ENCODE results near the gene PRND. TPM values are rescaled to one million over a fixed set of nuclear protein-coding genes. Genes with fewer than 3 reads are reported as not detected.
"Not testable (repeated sequence)": the region's sequence is repeated elsewhere in the genome, so short reads cannot be mapped to it uniquely, and the experiment has no call there.

PRND gene
- total and polyA plus RNA-seq, 11 donors = 0.06 to 0.45 (median 0.25) TPM; not detected in 7

DNA sequence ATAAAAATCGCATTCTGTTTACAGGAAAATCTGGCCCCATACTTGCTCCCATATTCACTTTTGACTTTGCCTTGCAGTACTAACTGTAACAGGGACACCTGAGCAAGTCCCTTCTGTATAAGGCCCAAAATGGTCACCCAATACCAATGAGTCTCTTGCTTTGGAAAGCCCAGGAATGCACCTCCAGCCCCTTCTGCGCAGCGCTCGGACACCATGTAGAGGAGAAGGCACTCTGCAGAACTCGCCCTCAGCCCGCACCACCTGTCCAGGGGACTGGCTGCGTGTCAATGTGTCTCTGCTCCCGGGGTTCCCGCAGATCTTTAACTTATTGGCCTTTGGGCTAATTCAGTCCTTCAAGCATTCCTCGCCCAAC lies 746 bp upstream of the PRND start:
- intact Hi-C loops (cut with DNase I) = loop anchor here (1.0 to 10.0 kb wide), 5 partner anchors 112 to 616 kb away; no protein-coding TSS in a partner anchor
- peaks cover 0 to 19% (median 5%) of the 10 kb centered on the region in 12 donors for H3K4me1 ChIP-seq
- peaks cover 0 to 5% (median 0%) of the 10 kb centered on the region in 12 donors for H3K9me3 ChIP-seq
- H3K36me3 ChIP-seq = no peaks in the 10 kb centered on the region
- 34 to 43% (median 41%) methylated on average over 10 of the region's 10 CpGs for WGBS, 4 donors
- peak overlapping the region in 2 of 12 donors; percentile 59 to 76 for H3K27ac ChIP-seq
- TF ChIP-seq, protein P1, sequence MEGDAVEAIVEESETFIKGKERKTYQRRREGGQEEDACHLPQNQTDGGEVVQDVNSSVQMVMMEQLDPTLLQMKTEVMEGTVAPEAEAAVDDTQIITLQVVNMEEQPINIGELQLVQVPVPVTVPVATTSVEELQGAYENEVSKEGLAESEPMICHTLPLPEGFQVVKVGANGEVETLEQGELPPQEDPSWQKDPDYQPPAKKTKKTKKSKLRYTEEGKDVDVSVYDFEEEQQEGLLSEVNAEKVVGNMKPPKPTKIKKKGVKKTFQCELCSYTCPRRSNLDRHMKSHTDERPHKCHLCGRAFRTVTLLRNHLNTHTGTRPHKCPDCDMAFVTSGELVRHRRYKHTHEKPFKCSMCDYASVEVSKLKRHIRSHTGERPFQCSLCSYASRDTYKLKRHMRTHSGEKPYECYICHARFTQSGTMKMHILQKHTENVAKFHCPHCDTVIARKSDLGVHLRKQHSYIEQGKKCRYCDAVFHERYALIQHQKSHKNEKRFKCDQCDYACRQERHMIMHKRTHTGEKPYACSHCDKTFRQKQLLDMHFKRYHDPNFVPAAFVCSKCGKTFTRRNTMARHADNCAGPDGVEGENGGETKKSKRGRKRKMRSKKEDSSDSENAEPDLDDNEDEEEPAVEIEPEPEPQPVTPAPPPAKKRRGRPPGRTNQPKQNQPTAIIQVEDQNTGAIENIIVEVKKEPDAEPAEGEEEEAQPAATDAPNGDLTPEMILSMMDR (IDR thresholded peaks at IDR 0.05) = peak in 1 of 12 donors; percentile 3
- TF ChIP-seq POLR2A (IDR thresholded peaks at IDR 0.05) = no peak
- ATAC-seq = peak in 3 of 4 donors; percentile 4 to 23 (median 23)
- H3K4me3 ChIP-seq = peak overlapping the region in 1 of 12 donors; percentile 15
- no peak for DNase-seq
- H3K27me3 ChIP-seq = no peaks in the 10 kb centered on the region

DNA sequence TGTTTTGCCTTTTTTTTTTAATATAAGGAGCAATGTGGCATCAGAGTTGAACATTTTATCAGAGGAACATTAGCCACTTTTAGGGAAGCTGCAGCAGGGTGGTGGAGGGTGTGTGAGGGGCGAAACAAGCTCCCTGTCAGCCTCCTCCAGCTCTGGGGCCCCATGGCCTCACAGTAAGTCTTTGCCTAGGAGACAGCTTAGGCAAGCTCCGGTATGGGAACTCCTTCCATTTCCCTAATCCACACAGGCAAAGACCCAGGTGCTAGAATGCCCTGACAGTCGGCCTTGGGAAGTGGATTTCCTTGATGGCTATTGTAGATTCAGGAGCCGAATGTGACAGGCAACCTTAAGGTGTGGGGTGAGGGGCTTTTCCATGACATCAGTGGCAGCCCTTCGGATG lies 862 bp downstream of the PRND start:
- ATAC-seq (no peak), DNase-seq (no peak)
- Histone ChIP-seq H3K27me3 (no peaks in the 10 kb centered on the region), H3K36me3 (no peaks in the 10 kb centered on the region), H3K27ac (no peak overlapping the region), H3K4me3 (no peak overlapping the region), H3K9me3 (peaks cover 0 to 5% (median 0%) of the 10 kb centered on the region in 12 donors), H3K4me1 (peaks cover 0 to 34% (median 11%) of the 10 kb centered on the region in 12 donors)
- TF ChIP-seq, protein P1 (IDR thresholded peaks at IDR 0.05) = no peak
- TF ChIP-seq POLR2A (IDR thresholded peaks at IDR 0.05) = no peak
- intact Hi-C loops (cut with DNase I) = loop anchor here in 2 of 10 donors (10.0 kb wide), 2 partner anchors 468 to 618 kb away; no protein-coding TSS in a partner anchor
- 78 to 97% (median 89%) methylated on average over 5 of the region's 5 CpGs for WGBS, 4 donors

DNA sequence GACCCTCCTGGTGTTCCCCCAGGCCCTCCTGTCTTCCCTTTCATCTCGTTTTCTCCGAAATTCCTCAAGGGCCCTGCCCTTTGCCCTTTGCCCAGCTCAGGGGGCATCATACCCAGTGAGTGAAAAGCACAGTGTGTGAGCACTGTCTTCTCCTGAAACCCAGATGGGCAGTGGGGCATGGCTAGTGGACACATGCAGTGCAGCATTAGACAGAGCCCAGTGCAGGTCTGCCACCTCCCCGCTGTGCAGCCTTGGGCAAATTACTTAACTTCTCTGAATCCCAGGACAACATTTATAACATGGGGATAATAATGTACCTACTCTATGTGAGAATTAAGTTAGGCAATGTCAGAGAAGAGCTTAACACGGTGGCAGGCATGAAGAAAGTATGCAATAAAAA lies 1.3 kb downstream of the PRND start:
- no peak overlapping the region for H3K27ac ChIP-seq
- no peaks in the 10 kb centered on the region for H3K27me3 ChIP-seq
- H3K4me3 ChIP-seq = no peak overlapping the region
- intact Hi-C loops (cut with DNase I) = loop anchor here in 2 of 10 donors (10.0 kb wide), 2 partner anchors 468 to 618 kb away; no protein-coding TSS in a partner anchor
- peaks cover 0 to 34% (median 11%) of the 10 kb centered on the region in 12 donors for H3K4me1 ChIP-seq
- H3K36me3 ChIP-seq = no peaks in the 10 kb centered on the region
- no peak for DNase-seq
- ATAC-seq = no peak
- H3K9me3 ChIP-seq = peaks cover 0 to 5% (median 0%) of the 10 kb centered on the region in 12 donors
- no peak for TF ChIP-seq POLR2A (IDR thresholded peaks at IDR 0.05)
- TF ChIP-seq, protein P1 (IDR thresholded peaks at IDR 0.05) = no peak
- 79 to 81% (median 80%) methylated on average over 4 of the region's 4 CpGs for WGBS, 4 donors

DNA sequence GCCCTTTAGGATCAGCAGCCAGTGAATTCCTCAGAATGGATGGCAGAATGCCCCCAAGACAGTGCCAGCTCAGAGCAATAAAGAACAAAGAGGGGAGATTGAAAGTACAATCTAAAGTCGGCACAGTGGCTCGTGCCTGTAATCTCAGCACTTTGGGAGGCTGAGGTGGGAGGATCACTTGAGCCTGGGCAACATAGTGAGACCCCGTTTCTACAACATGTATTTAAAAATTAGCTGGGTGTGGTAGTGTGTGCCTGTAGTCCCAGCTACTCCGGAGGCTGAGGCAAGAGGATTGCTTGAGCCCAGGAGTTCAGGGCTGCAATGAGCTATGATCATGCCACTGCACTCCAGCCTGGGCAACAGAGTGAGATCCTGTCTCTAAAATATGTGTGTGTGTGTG lies 1.8 kb downstream of the PRND start:
- not testable (repeated sequence) for H3K36me3 ChIP-seq, DNase-seq, H3K27me3 ChIP-seq, H3K4me3 ChIP-seq, H3K27ac ChIP-seq, H3K9me3 ChIP-seq, ATAC-seq
- intact Hi-C loops (cut with DNase I) = loop anchor here in 2 of 10 donors (10.0 kb wide), 2 partner anchors 469 to 619 kb away; no protein-coding TSS in a partner anchor
- 73 to 84% (median 81%) methylated on average over 4 of the region's 4 CpGs for WGBS, 4 donors
- peaks cover 0 to 34% (median 11%) of the 10 kb centered on the region in 12 donors for H3K4me1 ChIP-seq
